Midbrain (tissue), 1 donor: Measurements from ENCODE around the gene DISC1.

Experiments
- DNase-seq: peaks from one replicate; lab custom pipeline; 2025; lab: John Stamatoyannopoulos, UW

DISC1 gene

DNA sequence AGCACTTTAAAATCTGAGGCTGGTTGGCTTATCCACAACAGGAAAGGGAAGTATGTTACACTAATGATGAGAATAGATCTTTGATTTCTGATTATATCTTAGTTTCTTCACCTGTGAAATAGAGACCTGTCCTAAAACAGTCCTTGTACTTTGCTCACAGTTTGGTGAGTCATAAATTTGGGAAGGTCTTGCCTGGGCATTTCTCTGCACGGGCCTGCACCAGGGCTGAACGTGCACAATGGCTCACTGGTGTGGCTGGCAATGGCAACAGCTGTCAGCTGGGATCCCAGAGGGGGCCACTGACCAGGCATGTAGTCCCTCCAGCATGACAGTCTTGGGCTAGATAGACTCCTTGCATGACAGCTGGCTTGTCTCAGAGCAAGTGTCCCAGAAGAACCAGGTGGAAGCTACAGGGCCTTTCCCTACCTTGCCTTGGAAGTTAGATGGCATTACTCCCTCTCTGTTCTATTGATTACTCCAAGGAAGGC, 367.4 kb downstream of the DISC1 start:
- no peak for DNase-seq

DNA sequence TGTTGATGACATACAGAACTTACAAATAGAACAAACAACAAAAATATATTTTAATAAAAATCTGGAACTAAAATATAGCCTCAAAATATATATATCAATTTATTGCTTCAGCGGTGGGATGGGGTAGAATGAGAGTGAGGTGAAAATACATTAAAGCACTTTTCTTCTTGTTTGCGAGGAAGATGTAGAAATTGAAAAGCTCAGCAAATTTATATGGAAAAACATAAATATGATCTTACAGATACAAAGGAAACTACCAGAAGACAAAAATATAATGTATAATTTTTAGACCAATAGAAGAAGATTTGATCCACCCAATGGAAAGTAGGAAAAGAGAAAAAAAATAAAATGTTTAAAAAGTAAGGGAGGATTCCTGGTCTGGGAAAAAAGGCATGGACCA, 372.2 kb downstream of the DISC1 start:
- no peak for DNase-seq

DNA sequence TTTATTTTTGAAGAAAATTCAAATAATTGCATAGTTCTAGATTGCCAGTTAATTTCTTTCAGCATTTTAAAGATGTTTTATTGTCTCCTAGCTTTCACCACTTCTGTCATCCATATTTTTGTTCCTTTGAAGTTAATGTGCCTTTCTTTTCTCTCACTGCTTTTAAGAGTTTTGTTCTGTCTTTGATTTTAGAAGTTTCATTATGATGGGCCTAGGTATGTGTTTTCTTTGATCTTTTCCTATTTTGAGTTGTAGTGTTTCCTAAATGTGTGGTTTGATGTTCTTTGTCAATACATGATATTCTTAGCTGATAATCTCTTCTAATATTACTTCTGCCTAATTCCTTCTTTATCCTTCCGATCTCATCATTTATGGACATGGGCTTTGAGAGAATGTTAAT, 378.7 kb downstream of the DISC1 start:
- no peak for DNase-seq

GRCh38 chr1:232009741-232010140, 383.2 kb downstream of the DISC1 start:
- no peak for DNase-seq

- no peak for DNase-seq
Measured at GRCh38 chr1:232011961-232012360, 385.4 kb downstream of the DISC1 start.

- peak; percentile 2 for DNase-seq
Measured at GRCh38 chr1:232012773-232013386, 386.3 kb downstream of the DISC1 start.

GRCh38 chr1:232014941-232015340, 388.4 kb downstream of the DISC1 start:
- no peak for DNase-seq

DNA sequence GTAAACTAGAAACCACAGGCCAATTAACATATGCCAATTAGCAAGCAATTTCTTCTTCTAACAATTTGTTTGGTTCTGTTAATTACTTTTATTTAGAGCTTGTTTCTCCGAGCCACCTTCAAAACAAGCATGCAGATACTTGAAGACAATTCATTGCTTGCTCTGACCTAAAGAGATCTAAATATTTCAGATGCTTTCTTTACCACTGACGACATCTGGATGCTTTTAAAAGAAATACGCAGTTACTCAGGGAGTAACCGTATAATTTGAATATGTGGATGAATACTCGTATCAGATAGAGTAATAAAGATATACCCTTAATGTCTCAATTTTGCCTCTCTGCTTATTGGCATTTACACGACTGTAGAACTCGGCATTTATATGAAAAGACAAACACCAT, 390.0 kb downstream of the DISC1 start:
- no peak for DNase-seq

- DNase-seq, result no peak
Measured at GRCh38 chr1:232017057-232017456, 390.5 kb downstream of the DISC1 start.

GRCh38 chr1:232017759-232018158, 391.2 kb downstream of the DISC1 start:
- no peak for DNase-seq

GRCh38 chr1:232018231-232019025, 391.8 kb downstream of the DISC1 start:
- DNase-seq, result no peak

- no peak for DNase-seq
Measured at GRCh38 chr1:232019026-232019340, 392.4 kb downstream of the DISC1 start.

DNA sequence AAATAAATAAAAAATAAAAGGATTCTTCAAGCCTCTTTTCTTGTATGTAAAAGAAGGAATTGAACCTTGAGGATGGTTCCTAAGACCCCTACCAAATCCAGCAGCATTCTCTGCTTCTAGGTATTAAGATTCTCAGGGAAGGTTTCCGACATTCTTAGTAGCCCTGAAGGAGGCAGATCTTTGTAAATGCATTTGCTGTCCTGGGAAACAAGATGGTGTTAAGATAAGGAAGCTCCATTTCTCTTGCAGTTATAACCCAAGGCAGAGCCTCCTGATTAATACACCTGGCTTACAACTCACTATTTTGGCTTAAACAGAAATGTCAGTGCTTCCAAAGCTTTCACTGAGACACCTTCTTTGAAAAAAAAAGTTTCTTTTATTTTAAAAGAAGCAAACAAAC, 393.8 kb downstream of the DISC1 start:
- no peak for DNase-seq

- DNase-seq, result peak; percentile 5
Measured at GRCh38 chr1:232029315-232029714, 402.7 kb downstream of the DISC1 start.

DNA sequence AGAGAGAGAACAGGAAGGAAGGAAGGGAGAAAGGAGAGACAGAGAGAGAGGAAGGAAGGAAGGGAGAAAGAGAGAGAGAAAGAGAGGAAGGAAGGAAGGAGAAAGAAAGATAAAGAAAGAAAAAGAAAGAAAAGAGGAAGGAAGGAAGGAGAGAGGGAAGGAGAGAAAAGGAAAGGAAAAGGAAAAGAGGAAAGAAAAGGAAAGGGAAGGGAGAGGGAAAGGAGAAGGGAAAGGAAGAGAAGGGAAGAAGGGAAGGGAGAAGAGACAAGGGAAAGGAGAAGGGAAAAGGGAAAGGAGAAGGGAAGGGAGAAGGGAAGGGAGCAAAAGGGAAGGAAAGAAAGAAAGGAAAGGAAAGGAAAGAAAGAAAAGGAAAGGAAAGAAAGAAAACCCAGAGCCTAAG, 404.6 kb downstream of the DISC1 start:
- no peak for DNase-seq

- no peak for DNase-seq
Measured at GRCh38 chr1:232033285-232033684, 406.7 kb downstream of the DISC1 start.

DNA sequence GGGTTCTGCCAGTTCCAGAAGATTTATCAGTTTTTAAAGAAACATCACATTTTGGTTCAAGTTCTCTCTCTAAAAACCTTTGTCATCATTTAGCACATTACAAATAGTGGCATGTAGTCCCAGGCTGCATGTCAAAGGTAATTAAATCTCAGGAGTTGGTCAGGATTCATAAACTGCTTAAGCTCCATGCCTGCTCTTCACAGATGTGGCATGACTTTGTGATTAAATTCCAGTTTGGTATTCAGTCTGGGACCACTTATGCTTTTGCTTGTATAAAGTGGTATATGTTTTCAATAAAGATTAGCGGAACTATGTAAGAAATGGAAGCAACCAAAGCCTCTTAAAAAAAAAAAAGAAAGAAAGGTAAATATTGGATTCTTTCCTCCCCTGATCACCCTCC, 408.0 kb downstream of the DISC1 start:
- no peak for DNase-seq

GRCh38 chr1:232036181-232036933, 409.8 kb downstream of the DISC1 start:
- no peak for DNase-seq

- no peak for DNase-seq
Measured at GRCh38 chr1:232037774-232038388, 411.3 kb downstream of the DISC1 start.

DNA sequence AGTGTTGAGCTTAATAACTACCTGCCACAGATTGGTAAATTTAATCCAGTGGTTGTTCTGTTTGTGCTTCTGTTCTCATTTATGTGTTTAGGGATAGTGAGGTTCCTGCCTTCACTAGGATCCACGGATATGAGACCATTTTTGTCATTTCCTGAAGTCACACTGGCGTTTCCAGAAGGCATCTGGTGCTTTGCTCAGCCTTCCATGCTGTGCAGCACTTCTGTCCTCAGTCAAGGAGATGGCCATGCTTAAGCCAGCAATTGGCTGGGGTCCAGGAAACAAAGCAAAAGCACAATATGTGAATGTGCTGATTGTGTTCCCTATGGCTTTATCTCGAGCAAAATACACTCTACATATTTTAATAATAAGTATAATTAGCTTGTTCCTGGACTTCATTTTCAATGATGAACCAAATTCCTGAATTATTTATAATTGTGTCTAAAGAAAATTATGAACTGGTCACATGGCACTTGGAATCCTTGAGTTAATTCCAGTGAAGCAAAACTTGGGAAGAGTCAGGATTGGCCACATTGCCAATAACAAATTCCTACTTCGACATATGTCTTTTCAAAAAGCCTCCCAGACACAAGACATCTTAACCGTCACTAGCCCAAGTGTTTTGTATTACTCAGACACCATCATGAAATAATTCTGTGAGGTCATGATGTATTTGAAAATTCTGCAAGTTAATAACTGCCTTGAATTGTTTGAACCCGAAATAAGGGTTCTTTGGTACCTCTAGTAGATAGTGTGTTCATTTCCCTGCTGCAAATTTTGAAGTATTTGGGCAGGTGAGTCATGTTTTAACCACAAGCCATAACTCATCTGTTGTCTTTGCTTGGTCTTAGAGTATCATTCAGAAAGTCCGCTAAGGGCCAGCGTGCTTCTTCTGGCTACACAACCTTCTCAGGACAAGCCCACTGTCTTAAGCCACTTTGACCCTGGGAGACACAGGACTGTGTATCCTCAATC, 412.4 kb downstream of the DISC1 start:
- DNase-seq, result no peak

DNA sequence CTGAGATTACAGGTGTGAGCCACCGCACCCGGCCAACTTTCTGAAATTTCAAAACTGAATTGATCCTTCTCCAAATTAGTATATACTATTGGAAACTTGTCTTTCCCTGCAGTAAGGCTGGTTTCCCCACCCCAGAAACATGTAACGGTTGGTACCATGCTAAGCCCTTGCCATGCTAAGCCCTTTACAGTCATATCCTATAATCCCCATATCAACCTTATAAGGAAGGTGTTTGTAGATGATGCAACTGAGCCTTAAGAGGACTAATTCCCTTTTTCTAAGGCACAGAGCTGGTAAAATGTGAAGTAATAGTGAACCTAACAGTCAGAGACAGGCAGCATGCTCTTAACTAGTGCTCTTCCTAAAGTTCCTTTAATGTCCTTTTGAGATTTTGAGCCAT, 413.7 kb downstream of the DISC1 start:
- DNase-seq, result no peak
